Mucosa of descending colon (tissue), 3 donors: Measurements from ENCODE around the gene TOM1. TPM values are rescaled to one million over a fixed set of nuclear protein-coding genes. Genes with fewer than 3 reads are reported as not detected.
A peak's percentile ranks its signal among the peaks of the same experiment; 100 is the strongest.

Source experiments
- ATAC-seq: fragments of 200-7000 bp; cut with Tn5 transposase; one replicate; pipeline ENCODE4 v1.9.1; 2020; ENCODE audit warnings: mild to moderate bottlenecking, moderate library complexity
- DNase-seq, 3 donors: peaks; one replicate each; pipeline ENCODE4 v3.0.0-alpha.2; 2020
- H3K36me3 ChIP-seq: fragments of 200-600 bp; one replicate; pipeline ENCODE4 v1.8.0; 2021; ENCODE audit warnings: low read depth, mild to moderate bottlenecking
- H3K4me1 ChIP-seq: fragments of 200-600 bp; one replicate; pipeline ENCODE4 v1.8.0; 2021; ENCODE audit warnings: low read depth, mild to moderate bottlenecking
- H3K4me3 ChIP-seq: fragments of 200-600 bp; one replicate; pipeline ENCODE4 v1.8.0; 2021; ENCODE audit warnings: mild to moderate bottlenecking
- H3K9me3 ChIP-seq: fragments of 200-600 bp; one replicate; pipeline ENCODE4 v1.8.0; 2021; ENCODE audit warnings: mild to moderate bottlenecking
- intact Hi-C, 2 donors: fragments of 100-400 bp; cut with DNase I in 1 of 2; cut with micrococcal nuclease in 1 of 2; formaldehyde crosslinking; loops; one replicate each; pipeline versions ENCODE4 v1.11.0 to v1.11.1; 2022; cut with DNase I, micrococcal nuclease
- total RNA-seq, 3 donors: library from RNA; stranded (reverse); fragmentation: NEBNext Ultra II Directional in 2 of 3; extraction: Animal tissue kit (Norgen Biotek cat#: 25700) in 2 of 3; gene quantifications; one replicate each; pipeline versions ENCODE4 v1.2.1 to v1.2.4, GENCODE V29; 2021 to 2023
- TF ChIP-seq, protein P1 (sequence below): fragments of 200-600 bp; IDR thresholded peaks from one replicate; pipeline ENCODE4 v1.8.0; 2022; ENCODE audit warnings: antibody characterized with exemption, mild to moderate bottlenecking
- donor health status: DM: no; HTN: no; CAD: no; lungs with moderate emphysema.
- donor health status: DM: no; HTN: no; CAD: no.
- donor health status: DM: no; HTN: yes; CAD: no.

TOM1 gene
- total RNA-seq, 3 donors from 2014 or later = 59.8 to 74.7 (median 60.2) TPM

DNA sequence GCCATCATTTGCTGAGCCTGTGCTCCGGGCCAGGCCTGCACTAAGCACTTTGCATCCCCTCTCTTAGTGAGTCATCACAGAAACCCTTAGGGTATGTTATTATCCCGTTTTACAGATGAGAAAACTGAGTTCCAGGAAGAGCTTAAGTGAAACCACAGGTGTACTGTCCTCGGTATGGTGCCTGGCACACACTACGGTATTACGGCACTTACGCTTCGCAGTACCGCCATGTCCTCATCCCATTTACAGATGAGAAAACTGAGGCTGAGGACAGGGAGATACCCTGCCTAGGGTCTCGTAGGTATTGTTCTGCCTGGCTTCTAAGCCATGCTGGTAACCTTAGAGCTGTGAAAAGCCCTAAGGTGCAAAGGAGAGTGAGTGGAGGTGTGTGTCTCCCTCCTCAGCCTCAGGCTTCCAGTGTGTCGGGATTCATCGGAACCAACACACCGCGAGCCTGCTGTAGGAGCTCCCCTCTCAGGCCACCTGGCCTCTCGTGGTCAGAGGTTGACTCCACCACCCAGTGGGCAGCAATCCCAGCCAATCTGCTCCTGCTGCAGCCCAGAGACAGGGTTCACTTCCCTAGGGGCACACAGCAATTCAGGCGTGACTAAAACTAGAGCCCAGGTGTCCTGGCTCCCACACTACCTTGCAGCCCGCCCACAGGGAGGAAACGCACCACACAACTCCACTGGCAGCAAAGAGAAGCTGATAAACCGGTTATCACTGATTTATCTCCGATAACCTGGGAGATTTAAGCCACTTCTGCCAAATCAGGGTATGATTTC, 41.6 kb downstream of the TOM1 start:
- ATAC-seq (no peak), DNase-seq (no peak)
- TF ChIP-seq, protein P1, sequence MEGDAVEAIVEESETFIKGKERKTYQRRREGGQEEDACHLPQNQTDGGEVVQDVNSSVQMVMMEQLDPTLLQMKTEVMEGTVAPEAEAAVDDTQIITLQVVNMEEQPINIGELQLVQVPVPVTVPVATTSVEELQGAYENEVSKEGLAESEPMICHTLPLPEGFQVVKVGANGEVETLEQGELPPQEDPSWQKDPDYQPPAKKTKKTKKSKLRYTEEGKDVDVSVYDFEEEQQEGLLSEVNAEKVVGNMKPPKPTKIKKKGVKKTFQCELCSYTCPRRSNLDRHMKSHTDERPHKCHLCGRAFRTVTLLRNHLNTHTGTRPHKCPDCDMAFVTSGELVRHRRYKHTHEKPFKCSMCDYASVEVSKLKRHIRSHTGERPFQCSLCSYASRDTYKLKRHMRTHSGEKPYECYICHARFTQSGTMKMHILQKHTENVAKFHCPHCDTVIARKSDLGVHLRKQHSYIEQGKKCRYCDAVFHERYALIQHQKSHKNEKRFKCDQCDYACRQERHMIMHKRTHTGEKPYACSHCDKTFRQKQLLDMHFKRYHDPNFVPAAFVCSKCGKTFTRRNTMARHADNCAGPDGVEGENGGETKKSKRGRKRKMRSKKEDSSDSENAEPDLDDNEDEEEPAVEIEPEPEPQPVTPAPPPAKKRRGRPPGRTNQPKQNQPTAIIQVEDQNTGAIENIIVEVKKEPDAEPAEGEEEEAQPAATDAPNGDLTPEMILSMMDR = no peak
- no peak overlapping the region for H3K4me3 ChIP-seq
- no peaks in the 10 kb centered on the region for H3K9me3 ChIP-seq
- intact Hi-C loops = no loop called here
- peaks cover 8% of the 10 kb centered on the region for H3K36me3 ChIP-seq
- H3K4me1 ChIP-seq = no peaks in the 10 kb centered on the region

DNA sequence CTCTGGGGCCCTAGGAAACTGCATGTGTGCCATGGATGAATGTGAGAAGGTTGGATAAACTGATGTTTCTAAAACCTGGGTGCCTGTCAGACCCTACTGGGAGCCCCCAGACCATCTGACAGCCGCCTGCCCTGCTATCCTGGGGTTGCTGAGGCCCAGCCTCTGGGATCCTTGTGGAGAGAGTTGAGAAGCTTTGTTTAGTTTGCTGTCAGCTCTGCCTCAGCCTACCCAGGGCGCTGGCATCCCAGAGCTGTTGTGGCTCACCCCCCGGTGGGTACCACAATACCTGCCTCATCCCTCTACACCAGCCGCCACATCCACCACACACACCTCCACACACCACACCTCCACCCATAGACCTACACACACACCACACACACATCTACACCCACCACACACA, 42.7 kb downstream of the TOM1 start:
- no peak overlapping the region for H3K4me3 ChIP-seq
- H3K4me1 ChIP-seq = no peaks in the 10 kb centered on the region
- H3K36me3 ChIP-seq = peaks cover 8% of the 10 kb centered on the region
- TF ChIP-seq, protein P1 = no peak
- DNase-seq = no peak
- intact Hi-C loops = no loop called here
- no peaks in the 10 kb centered on the region for H3K9me3 ChIP-seq
- no peak for ATAC-seq

DNA sequence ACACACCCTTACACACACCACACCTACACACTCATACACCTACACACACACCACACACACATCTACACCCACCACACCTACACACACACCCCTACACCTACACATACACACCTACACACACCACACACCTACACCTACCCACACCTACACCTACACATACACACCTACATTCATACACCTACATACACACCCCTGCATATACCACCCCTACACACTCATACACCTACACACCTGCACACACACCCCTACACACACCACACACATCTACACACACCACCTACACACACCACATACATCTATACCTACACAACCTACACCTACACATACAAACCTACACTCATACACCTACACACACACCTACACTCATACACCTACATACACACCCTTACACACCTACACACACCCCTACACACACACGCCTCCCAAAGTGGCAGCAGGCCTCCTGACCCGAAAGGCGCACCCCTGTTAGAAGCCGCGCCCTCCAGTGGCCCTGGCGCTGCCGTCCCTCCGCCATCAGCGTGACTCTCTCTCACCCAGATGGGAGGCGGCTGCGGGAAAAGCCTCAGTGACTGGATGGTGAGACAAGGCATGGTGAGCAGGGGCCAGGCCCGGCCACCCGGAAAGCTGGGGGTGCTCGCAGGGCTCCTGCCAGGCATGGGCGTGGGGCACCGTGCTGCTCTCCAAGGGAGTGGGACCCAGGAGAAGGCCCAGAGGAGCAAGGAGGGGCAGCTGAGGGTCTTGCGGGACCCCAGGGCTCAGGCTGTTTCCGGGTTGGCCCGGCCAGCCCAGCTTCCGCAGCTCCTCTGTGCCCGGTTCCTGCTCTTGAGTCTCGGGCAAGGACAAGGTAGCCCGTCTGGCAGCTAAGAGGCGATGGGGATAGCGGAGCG, 44.2 kb downstream of the TOM1 start:
- no peaks in the 10 kb centered on the region for H3K9me3 ChIP-seq
- no peak for ATAC-seq
- no peak overlapping the region for H3K4me3 ChIP-seq
- DNase-seq = no peak
- H3K36me3 ChIP-seq = peaks cover 8% of the 10 kb centered on the region
- TF ChIP-seq, protein P1 = no peak
- H3K4me1 ChIP-seq = no peaks in the 10 kb centered on the region
- intact Hi-C loops = no loop called here

DNA sequence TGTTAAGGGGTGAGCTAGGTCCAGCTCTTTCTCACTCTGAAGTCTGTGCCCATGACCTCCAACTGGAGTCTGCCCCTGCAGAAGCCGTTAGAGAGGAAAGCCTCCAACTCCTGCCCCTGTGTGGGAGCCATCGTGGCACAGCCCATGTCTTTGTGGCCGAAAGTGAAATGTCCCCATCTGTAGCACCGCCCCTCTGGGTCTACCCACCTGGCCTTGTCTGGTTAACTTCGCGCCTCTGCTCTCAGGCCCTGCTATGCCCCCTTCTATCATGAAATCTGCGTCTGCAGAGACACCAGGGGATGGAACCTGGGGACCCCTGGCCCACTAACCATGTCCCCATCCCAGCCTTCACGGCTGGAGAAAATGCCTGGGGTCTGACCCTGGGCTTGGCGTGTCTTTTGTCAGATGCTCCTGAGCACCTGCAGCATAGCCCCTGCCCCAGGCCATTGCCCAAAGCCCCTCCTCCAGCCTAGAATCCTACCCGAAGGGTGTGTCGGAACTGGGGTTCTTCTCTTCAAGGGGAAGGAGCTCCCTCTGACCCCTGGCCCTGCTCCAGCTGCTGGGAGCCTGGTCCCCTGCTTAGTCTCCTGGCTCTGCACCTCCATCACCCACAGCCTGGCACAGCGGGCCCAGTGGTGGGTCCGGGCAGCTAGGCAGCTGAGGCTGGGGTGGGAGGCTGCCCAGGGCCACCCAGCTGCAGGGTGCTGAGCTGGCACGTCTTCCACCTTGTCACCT, 45.4 kb downstream of the TOM1 start:
- H3K9me3 ChIP-seq = no peaks in the 10 kb centered on the region
- H3K4me3 ChIP-seq = no peak overlapping the region
- peak; percentile 16 for ATAC-seq
- peak in 1 of 3 donors; percentile 49 for DNase-seq
- intact Hi-C loops = no loop called here
- TF ChIP-seq, protein P1 = no peak
- no peaks in the 10 kb centered on the region for H3K4me1 ChIP-seq
- H3K36me3 ChIP-seq = peaks cover 8% of the 10 kb centered on the region

DNA sequence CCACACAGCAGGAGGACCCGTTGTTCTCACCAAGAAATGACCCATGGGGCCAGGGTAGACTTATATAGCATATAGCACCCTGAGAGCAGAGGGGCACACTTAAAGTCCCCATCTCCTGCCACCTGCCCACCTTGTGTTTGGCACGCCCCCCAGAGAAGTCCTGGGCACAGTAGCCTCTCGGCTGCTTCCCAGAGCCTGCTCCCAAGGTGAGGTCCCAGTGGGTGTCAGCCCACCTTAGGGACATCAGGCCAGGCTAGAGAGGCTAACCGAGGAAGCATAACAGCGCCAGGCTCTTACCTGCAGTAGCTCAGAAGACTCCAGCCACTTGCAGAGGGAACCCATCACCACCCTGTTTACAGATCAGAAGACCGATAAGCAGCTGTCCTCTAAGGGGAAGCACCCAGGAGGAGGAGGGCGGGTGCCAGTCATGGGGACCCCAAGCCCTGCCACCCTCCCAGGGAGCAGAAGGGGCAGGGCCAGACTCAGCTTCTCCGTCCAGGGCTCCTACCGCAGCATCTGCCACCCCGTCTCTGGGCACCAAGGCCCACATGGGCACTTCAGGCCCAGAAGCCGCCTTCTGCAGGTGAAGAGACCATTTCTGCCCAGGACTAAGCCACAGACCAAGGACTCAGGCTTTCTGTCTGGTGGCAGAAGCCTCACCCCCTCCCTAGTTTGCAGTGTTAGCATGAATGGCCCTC, 46.3 kb downstream of the TOM1 start:
- no peak for ATAC-seq
- peak in 1 of 3 donors; percentile 34 for DNase-seq
- no peak overlapping the region for H3K4me3 ChIP-seq
- intact Hi-C loops = no loop called here
- H3K36me3 ChIP-seq = peaks cover 2% of the 10 kb centered on the region
- H3K9me3 ChIP-seq = no peaks in the 10 kb centered on the region
- TF ChIP-seq, protein P1 = no peak
- peaks cover 4% of the 10 kb centered on the region for H3K4me1 ChIP-seq
